Neural cell (in vitro differentiated cells): Measurements from ENCODE around the gene MN1. TPM values are rescaled to one million over a fixed set of nuclear protein-coding genes. Genes with fewer than 3 reads are reported as not detected.

ENCODE experiments used
- H2AFZ ChIP-seq: fragments of 200-600, 300-800 bp; sonication (generic), shearing (Covaris generic); 2 replicates; pipeline ENCODE4 v1.6.0; 2014; ENCODE audit warnings: low read depth, mild to moderate bottlenecking, antibody characterized with exemption, low read length, moderate library complexity
- H3F3A ChIP-seq: fragments of 200-600 bp; shearing (Covaris generic); 2 replicates; pipeline ENCODE4 v1.6.1; 2016; ENCODE audit warnings: mild to moderate bottlenecking, moderate library complexity, mixed read lengths, antibody characterized with exemption, low read length; ENCODE audit not compliant: insufficient read depth, poor library complexity, severe bottlenecking
- H3K27ac ChIP-seq: fragments of 200-600, 300-800 bp; sonication (generic), shearing (Covaris generic); 2 replicates; pipeline ENCODE4 v1.5.1; 2014; ENCODE audit warnings: mild to moderate bottlenecking, low read length, moderate library complexity
- H3K27me3 ChIP-seq: fragments of 300-800, 200-600 bp; sonication (generic), shearing (Covaris generic); 2 replicates; pipeline ENCODE4 v1.6.0; 2014; ENCODE audit warnings: mild to moderate bottlenecking, low read depth, low read length, moderate library complexity; ENCODE audit not compliant: insufficient read depth
- H3K36me3 ChIP-seq: fragments of 300-800, 200-600 bp; sonication (generic), shearing (Covaris generic); 2 replicates; pipeline ENCODE4 v1.5.1; 2014; ENCODE audit warnings: mild to moderate bottlenecking, antibody characterized with exemption, low read length, moderate library complexity; ENCODE audit not compliant: insufficient read depth
- H3K4me2 ChIP-seq: fragments of 300-800, 200-600 bp; sonication (generic), shearing (Covaris generic); 2 replicates; pipeline ENCODE4 v1.6.0; 2014; ENCODE audit warnings: mild to moderate bottlenecking, low read length
- H3K4me3 ChIP-seq: fragments of 300-800, 200-600 bp; sonication (generic), shearing (Covaris generic); 2 replicates; pipeline ENCODE4 v1.5.1; 2014; ENCODE audit warnings: mild to moderate bottlenecking, low read length, moderate library complexity
- H3K79me2 ChIP-seq: fragments of 200-600 bp; shearing (Covaris generic); replicated peaks from 2 replicates; pipeline ENCODE4 v1.6.0; 2014; ENCODE audit warnings: mild to moderate bottlenecking, low read length, moderate library complexity; ENCODE audit not compliant: insufficient read depth
- H3K9ac ChIP-seq: fragments of 300-800, 200-600 bp; sonication (generic), shearing (Covaris generic); 2 replicates; pipeline ENCODE4 v1.6.1; 2016; ENCODE audit warnings: mild to moderate bottlenecking, low read length, mixed read lengths
- H3K9me2 ChIP-seq: fragments of 200-600 bp; shearing (Covaris generic); 2 replicates; pipeline ENCODE4 v1.6.1; 2016; ENCODE audit warnings: mild to moderate bottlenecking, low read length, mixed read lengths; ENCODE audit not compliant: insufficient read depth
- H3K9me3 ChIP-seq: fragments of 200-600, 300-800 bp; sonication (generic), shearing (Covaris generic); 2 replicates; pipeline ENCODE4 v1.6.1; 2016; ENCODE audit warnings: mild to moderate bottlenecking, mixed run types, low read length, moderate library complexity, mixed read lengths
- H4K20me1 ChIP-seq: fragments of 200-600 bp; shearing (Covaris generic); 2 replicates; pipeline ENCODE4 v1.6.1; 2016; ENCODE audit warnings: mild to moderate bottlenecking, mixed run types; ENCODE audit not compliant: insufficient read depth
- EP300 ChIP-seq: fragments of 450-650 bp; conservative IDR thresholded peaks from 2 replicates; pipeline ENCODE4 v1.6.1; 2014; ENCODE audit warnings: antibody characterized with exemption, mild to moderate bottlenecking, moderate library complexity; ENCODE audit not compliant: poor library complexity, severe bottlenecking
- EZH2 ChIP-seq: fragments of 200-600, 300-800 bp; shearing (Covaris generic), sonication (generic); IDR thresholded peaks from 2 replicates; pipeline ENCODE4 v1.6.1; 2014; ENCODE audit warnings: antibody characterized with exemption, low read length, borderline replicate concordance, mild to moderate bottlenecking; ENCODE audit not compliant: insufficient read depth, poor library complexity, severe bottlenecking
- MXI1 ChIP-seq: fragments of 450-650 bp; conservative IDR thresholded peaks from 2 replicates; pipeline ENCODE4 v1.6.1; 2014; ENCODE audit warnings: antibody characterized with exemption, mild to moderate bottlenecking; ENCODE audit not compliant: poor library complexity, severe bottlenecking
- POLR2AphosphoS5 ChIP-seq: IDR thresholded peaks from 2 replicates; pipeline ENCODE4 v1.6.1; 2012
- RAD21 ChIP-seq: fragments of 450-650 bp; conservative IDR thresholded peaks from 2 replicates; pipeline ENCODE4 v1.6.1; 2014; ENCODE audit warnings: antibody characterized with exemption, mild to moderate bottlenecking, moderate library complexity
- REST ChIP-seq: IDR thresholded peaks from 2 replicates; pipeline ENCODE4 v1.6.1; 2012; ENCODE audit warnings: borderline replicate concordance
- SMC3 ChIP-seq: fragments of 450-650 bp; conservative IDR thresholded peaks from 2 replicates; pipeline ENCODE4 v1.6.1; 2014; ENCODE audit warnings: antibody characterized with exemption, mild to moderate bottlenecking, moderate library complexity; ENCODE audit not compliant: poor library complexity
- TAF1 ChIP-seq: IDR thresholded peaks from 2 replicates; pipeline ENCODE4 v1.6.1; 2012; ENCODE audit warnings: low read depth
- polyA plus RNA-seq: library from polyadenylated mRNA; depleted of rRNA; stranded (reverse); fragments of >200 nt; gene quantifications from 2 replicates; pipeline ENCODE4 v1.2.3, GENCODE V29; 2014
- TF ChIP-seq, protein P1 (sequence below): fragments of 450-650 bp; IDR thresholded peaks from 2 replicates; pipeline ENCODE4 v1.5.1; 2014; ENCODE audit warnings: antibody characterized with exemption, mild to moderate bottlenecking, moderate library complexity; ENCODE audit not compliant: poor library complexity, severe bottlenecking

MN1 gene
- polyA plus RNA-seq, 1 donor from 2014 or later, result 7.3 TPM

- Histone ChIP-seq H3K27ac (no peak overlapping the region), H3F3A (no peaks in the 10 kb centered on the region), H3K79me2 (no peaks in the 10 kb centered on the region), H4K20me1 (no peaks in the 10 kb centered on the region), H3K9me2 (no peaks in the 10 kb centered on the region), H3K27me3 (no peaks in the 10 kb centered on the region), H3K4me2 (no peak overlapping the region), H3K9me3 (no peaks in the 10 kb centered on the region), H3K4me3 (no peak overlapping the region), H2AFZ (no peak overlapping the region), H3K9ac (no peak overlapping the region), H3K36me3 (no peaks in the 10 kb centered on the region)
- TF ChIP-seq SMC3 (no peak), REST (no peak), POLR2AphosphoS5 (no peak), EZH2 (no peak), MXI1 (no peak), RAD21 (no peak), EP300 (no peak), TAF1 (no peak)
- TF ChIP-seq, protein P1, sequence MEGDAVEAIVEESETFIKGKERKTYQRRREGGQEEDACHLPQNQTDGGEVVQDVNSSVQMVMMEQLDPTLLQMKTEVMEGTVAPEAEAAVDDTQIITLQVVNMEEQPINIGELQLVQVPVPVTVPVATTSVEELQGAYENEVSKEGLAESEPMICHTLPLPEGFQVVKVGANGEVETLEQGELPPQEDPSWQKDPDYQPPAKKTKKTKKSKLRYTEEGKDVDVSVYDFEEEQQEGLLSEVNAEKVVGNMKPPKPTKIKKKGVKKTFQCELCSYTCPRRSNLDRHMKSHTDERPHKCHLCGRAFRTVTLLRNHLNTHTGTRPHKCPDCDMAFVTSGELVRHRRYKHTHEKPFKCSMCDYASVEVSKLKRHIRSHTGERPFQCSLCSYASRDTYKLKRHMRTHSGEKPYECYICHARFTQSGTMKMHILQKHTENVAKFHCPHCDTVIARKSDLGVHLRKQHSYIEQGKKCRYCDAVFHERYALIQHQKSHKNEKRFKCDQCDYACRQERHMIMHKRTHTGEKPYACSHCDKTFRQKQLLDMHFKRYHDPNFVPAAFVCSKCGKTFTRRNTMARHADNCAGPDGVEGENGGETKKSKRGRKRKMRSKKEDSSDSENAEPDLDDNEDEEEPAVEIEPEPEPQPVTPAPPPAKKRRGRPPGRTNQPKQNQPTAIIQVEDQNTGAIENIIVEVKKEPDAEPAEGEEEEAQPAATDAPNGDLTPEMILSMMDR, result no peak
Measured at GRCh38 chr22:27726686-27727449, 74.7 kb downstream of the MN1 start.

DNA sequence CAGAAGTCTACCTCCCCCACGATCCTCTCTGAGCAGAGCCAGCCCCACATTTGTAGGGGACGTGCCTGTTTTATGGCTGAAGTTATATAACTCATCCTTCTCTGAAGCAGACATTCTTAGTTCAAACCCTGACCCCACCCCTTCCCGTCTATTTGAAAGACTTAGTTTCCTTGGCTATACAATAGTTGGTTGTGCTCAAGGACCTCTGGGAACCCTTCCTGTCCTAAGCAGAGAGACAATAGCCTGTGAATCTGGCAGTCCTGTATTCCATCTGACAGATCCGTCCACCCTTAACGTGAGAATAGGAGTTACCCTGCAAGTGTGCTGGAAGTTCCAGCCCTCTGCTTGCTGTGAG is 75.2 kb downstream of the MN1 start:
- TF ChIP-seq EP300, result no peak
- TF ChIP-seq, protein P1, result no peak
- no peak for TF ChIP-seq SMC3
- no peak for TF ChIP-seq REST
- no peak for TF ChIP-seq RAD21
- no peak for TF ChIP-seq POLR2AphosphoS5
- TF ChIP-seq EZH2, result no peak
- no peak for TF ChIP-seq MXI1
- TF ChIP-seq TAF1, result no peak
- Histone ChIP-seq H3K9me2 (no peaks in the 10 kb centered on the region), H3K27ac (no peak overlapping the region), H3K4me3 (no peak overlapping the region), H3K4me2 (no peak overlapping the region), H3K27me3 (no peaks in the 10 kb centered on the region), H4K20me1 (no peaks in the 10 kb centered on the region), H3K36me3 (no peaks in the 10 kb centered on the region), H3K9me3 (no peaks in the 10 kb centered on the region), H3F3A (no peaks in the 10 kb centered on the region), H2AFZ (no peak overlapping the region), H3K9ac (no peak overlapping the region), H3K79me2 (no peaks in the 10 kb centered on the region)
